Fibroblast of pulmonary artery (primary cell): ENCODE measurements around the gene GRIN2A.

Experiments
- DNase-seq: peaks from one replicate; pipeline ENCODE4 v3.0.0-alpha.2; 2010; ENCODE audit warnings: low read depth
- H3K4me3 ChIP-seq: replicated peaks from 2 replicates; pipeline ENCODE4 v1.5.1; 2011; ENCODE audit warnings: low read depth, mild to moderate bottlenecking, control low read depth, low read length, moderate library complexity
- CTCF ChIP-seq: IDR thresholded peaks from 2 replicates; pipeline ENCODE4 v1.5.1; 2011; ENCODE audit warnings: mild to moderate bottlenecking, control low read depth, low read length, inconsistent platforms; ENCODE audit errors: missing control alignments

The GRIN2A gene

GRCh38 chr16:9909072-9909825 is 273.0 kb downstream of the GRIN2A start:
- DNase-seq, result no peak
- no peak overlapping the region for H3K4me3 ChIP-seq
- no peak for TF ChIP-seq CTCF

- peak; percentile 16 for DNase-seq
- H3K4me3 ChIP-seq, result no peak overlapping the region
- TF ChIP-seq CTCF, result no peak
Observed at GRCh38 chr16:9908613-9909012, 273.6 kb downstream of the GRIN2A start.

GRCh38 chr16:9907752-9908151 is 274.5 kb downstream of the GRIN2A start:
- no peak for TF ChIP-seq CTCF
- H3K4me3 ChIP-seq, result no peak overlapping the region
- DNase-seq, result no peak

- no peak for TF ChIP-seq CTCF
- H3K4me3 ChIP-seq, result no peak overlapping the region
- DNase-seq, result no peak
Observed at GRCh38 chr16:9906218-9906617, 276.0 kb downstream of the GRIN2A start.

GRCh38 chr16:9904526-9904925 is 277.7 kb downstream of the GRIN2A start:
- DNase-seq, result no peak
- no peak overlapping the region for H3K4me3 ChIP-seq
- no peak for TF ChIP-seq CTCF

GRCh38 chr16:9900576-9900975 is 281.7 kb downstream of the GRIN2A start:
- H3K4me3 ChIP-seq, result no peak overlapping the region
- DNase-seq, result no peak

More at GRCh38 chr16:9900576-9900975, 281.7 kb downstream of the GRIN2A start:
- TF ChIP-seq CTCF, result no peak
